ENCODE measurements around the gene SGCE.

The SGCE gene

DNA sequence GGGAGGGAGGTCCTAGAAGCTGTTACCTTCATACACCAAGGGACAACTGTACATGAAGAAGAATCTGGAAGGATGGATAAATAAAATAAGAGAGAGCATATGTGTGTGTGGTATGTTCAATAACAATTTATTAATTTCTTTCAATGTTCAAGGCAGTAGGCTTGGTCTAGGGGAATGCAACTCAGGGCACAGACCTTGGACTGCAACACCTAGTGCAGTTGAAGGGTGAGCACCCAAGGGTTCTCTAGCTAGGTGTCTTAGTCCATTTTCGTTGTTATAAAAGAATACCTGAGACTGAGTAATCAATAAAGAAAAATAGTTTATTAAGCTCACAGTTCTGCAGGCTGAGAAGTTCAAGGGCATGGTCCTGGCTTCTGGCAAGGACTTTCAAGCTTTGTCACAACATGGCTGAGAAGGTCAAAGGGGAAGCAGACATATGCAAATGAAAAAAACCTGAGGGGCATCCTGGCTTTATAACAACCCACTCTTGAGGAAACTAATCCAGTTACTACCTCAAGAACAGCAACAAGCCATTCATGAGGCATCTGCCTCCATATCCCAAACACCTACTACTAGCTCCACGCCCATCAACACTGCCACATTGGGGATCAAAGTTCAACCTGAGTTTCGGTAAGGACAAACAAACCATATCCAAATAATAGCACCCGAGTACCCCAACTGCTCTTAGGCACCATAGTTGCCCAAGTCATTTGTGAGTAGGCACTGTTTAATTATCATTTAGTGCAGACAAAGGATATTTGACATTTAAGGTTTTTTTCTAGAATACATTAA, 15.7 kb upstream of the SGCE start:
- TF ChIP-seq CSDC2 (CRISPR knock-in tag; IDR thresholded peaks at IDR 0.05) (no peak), OSR1 (CRISPR knock-in tag; IDR thresholded peaks at IDR 0.05) (no peak), ZNF70 (CRISPR knock-in tag; IDR thresholded peaks at IDR 0.05) (no peak)
- ATAC-seq = no peak

DNA sequence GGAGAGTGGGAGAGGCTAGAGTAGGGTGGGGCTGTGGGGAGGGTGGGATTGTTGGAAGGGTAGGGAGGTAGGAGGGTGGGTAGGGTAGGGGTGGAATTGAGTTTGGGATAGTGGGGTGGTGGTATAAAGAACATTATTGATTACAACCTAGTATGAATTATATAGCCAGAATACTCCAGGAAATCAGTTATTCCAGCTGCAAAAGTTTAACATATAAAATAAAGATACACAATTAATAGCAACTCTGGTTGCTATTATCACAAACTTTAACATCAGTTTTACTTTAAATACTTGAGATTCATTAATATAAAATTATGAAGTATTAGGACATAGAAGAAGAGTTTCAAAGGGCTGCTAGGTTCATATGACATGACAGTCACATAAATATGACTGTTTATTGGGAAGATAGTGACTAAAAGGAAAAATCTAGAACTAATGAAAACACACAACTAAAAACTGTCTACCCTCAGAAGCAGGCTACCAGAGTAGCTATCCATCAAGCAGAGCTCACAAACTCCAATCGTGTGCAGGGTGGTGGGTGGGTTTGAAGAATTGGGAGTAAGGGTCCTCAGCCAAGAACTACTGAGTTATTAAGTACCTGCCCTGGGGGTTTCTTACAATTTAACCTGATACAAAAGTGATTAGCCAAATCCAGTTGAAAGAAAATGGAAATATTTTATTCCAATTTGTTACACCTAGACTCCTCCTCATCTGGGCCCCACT, 14.0 kb upstream of the SGCE start:
- ATAC-seq = no peak
- TF ChIP-seq ARNTL (CRISPR knock-in tag; IDR thresholded peaks at IDR 0.05; ENCODE audit: borderline replicate concordance, low read depth) (no peak), SNAI2 (CRISPR knock-in tag; IDR thresholded peaks at IDR 0.05) (no peak), ZC3H10 (CRISPR knock-in tag; IDR thresholded peaks at IDR 0.05) (no peak), ESRRG (CRISPR knock-in tag; IDR thresholded peaks at IDR 0.05) (no peak), BACH2 (CRISPR knock-in tag; IDR thresholded peaks at IDR 0.05; ENCODE audit: borderline replicate concordance) (no peak), TCF4 (CRISPR knock-in tag; IDR thresholded peaks at IDR 0.05; ENCODE audit: borderline replicate concordance) (no peak), RARB (CRISPR knock-in tag; IDR thresholded peaks at IDR 0.05) (no peak), PPARA (CRISPR knock-in tag; IDR thresholded peaks at IDR 0.05; ENCODE audit: borderline replicate concordance) (no peak)
- TF ChIP-seq, protein P1, sequence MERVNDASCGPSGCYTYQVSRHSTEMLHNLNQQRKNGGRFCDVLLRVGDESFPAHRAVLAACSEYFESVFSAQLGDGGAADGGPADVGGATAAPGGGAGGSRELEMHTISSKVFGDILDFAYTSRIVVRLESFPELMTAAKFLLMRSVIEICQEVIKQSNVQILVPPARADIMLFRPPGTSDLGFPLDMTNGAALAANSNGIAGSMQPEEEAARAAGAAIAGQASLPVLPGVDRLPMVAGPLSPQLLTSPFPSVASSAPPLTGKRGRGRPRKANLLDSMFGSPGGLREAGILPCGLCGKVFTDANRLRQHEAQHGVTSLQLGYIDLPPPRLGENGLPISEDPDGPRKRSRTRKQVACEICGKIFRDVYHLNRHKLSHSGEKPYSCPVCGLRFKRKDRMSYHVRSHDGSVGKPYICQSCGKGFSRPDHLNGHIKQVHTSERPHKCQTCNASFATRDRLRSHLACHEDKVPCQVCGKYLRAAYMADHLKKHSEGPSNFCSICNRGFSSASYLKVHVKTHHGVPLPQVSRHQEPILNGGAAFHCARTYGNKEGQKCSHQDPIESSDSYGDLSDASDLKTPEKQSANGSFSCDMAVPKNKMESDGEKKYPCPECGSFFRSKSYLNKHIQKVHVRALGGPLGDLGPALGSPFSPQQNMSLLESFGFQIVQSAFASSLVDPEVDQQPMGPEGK (CRISPR knock-in tag; IDR thresholded peaks at IDR 0.05; ENCODE audit: borderline replicate concordance) = no peak

- ATAC-seq = no peak
Measured at GRCh38 chr7:94666879-94667587, 11.1 kb upstream of the SGCE start.

GRCh38 chr7:94665426-94665825, 9.5 kb upstream of the SGCE start:
- TF ChIP-seq OSR1 (CRISPR knock-in tag; IDR thresholded peaks at IDR 0.05) (no peak), CSDC2 (CRISPR knock-in tag; IDR thresholded peaks at IDR 0.05) (no peak), CREB5 (CRISPR knock-in tag; IDR thresholded peaks at IDR 0.05; ENCODE audit: low read depth) (no peak), RARB (CRISPR knock-in tag; IDR thresholded peaks at IDR 0.05) (no peak), TCF4 (CRISPR knock-in tag; IDR thresholded peaks at IDR 0.05; ENCODE audit: borderline replicate concordance) (no peak), TOX (CRISPR knock-in tag; IDR thresholded peaks at IDR 0.05; ENCODE audit: borderline replicate concordance) (no peak)
- TF ChIP-seq, protein P2, sequence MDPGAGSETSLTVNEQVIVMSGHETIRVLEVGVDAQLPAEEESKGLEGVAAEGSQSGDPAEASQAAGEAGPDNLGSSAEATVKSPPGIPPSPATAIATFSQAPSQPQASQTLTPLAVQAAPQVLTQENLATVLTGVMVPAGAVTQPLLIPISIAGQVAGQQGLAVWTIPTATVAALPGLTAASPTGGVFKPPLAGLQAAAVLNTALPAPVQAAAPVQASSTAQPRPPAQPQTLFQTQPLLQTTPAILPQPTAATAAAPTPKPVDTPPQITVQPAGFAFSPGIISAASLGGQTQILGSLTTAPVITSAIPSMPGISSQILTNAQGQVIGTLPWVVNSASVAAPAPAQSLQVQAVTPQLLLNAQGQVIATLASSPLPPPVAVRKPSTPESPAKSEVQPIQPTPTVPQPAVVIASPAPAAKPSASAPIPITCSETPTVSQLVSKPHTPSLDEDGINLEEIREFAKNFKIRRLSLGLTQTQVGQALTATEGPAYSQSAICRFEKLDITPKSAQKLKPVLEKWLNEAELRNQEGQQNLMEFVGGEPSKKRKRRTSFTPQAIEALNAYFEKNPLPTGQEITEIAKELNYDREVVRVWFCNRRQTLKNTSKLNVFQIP (CRISPR knock-in tag; IDR thresholded peaks at IDR 0.05; ENCODE audit: borderline replicate concordance, low read depth) = no peak
- ATAC-seq = no peak

More at GRCh38 chr7:94666879-94667587, 11.1 kb upstream of the SGCE start:
- no peak for TF ChIP-seq SNAI2 (CRISPR knock-in tag; IDR thresholded peaks at IDR 0.05)
- TF ChIP-seq TCF4 (CRISPR knock-in tag; IDR thresholded peaks at IDR 0.05; ENCODE audit: borderline replicate concordance) = no peak
- no peak for TF ChIP-seq ZNF565 (CRISPR knock-in tag; conservative IDR thresholded peaks at IDR 0.05; ENCODE audit: low read depth)

- ATAC-seq = no peak
- TF ChIP-seq BACH2 (CRISPR knock-in tag; IDR thresholded peaks at IDR 0.05; ENCODE audit: borderline replicate concordance) (no peak), CSDC2 (CRISPR knock-in tag; IDR thresholded peaks at IDR 0.05) (no peak), GLIS3 (CRISPR knock-in tag; IDR thresholded peaks at IDR 0.05) (no peak), ARNTL (CRISPR knock-in tag; IDR thresholded peaks at IDR 0.05; ENCODE audit: borderline replicate concordance, low read depth) (no peak), TCF4 (CRISPR knock-in tag; IDR thresholded peaks at IDR 0.05; ENCODE audit: borderline replicate concordance) (no peak), RARB (CRISPR knock-in tag; IDR thresholded peaks at IDR 0.05) (no peak), ZNF8 (CRISPR knock-in tag; IDR thresholded peaks at IDR 0.05) (no peak), TSHZ2 (CRISPR knock-in tag; IDR thresholded peaks at IDR 0.05) (no peak), CREB5 (CRISPR knock-in tag; IDR thresholded peaks at IDR 0.05; ENCODE audit: low read depth) (no peak), ISL1 (CRISPR knock-in tag; IDR thresholded peaks at IDR 0.05) (no peak)
- TF ChIP-seq, protein P3, sequence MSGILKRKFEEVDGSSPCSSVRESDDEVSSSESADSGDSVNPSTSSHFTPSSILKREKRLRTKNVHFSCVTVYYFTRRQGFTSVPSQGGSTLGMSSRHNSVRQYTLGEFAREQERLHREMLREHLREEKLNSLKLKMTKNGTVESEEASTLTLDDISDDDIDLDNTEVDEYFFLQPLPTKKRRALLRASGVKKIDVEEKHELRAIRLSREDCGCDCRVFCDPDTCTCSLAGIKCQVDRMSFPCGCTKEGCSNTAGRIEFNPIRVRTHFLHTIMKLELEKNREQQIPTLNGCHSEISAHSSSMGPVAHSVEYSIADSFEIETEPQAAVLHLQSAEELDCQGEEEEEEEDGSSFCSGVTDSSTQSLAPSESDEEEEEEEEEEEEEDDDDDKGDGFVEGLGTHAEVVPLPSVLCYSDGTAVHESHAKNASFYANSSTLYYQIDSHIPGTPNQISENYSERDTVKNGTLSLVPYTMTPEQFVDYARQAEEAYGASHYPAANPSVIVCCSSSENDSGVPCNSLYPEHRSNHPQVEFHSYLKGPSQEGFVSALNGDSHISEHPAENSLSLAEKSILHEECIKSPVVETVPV (CRISPR knock-in tag; IDR thresholded peaks at IDR 0.05) = no peak
Measured at GRCh38 chr7:94664023-94664422, 8.1 kb upstream of the SGCE start.
